ENCODE data around the gene ACSM2B. TPM values are rescaled to one million over a fixed set of nuclear protein-coding genes. Genes with fewer than 3 reads are reported as not detected.
"Not testable (repeated sequence)": the region's sequence is repeated elsewhere in the genome, so short reads cannot be mapped to it uniquely, and the experiment has no call there.

Gene ACSM2B
- total RNA-seq: not detected
- long read RNA-seq: 0 reads

- H3K9me3 ChIP-seq; H3K36me3 ChIP-seq; DNase-seq; H3K4me1 ChIP-seq; H3K27ac ChIP-seq; H3K4me3 ChIP-seq; H3K27me3 ChIP-seq (ENCODE audit: low read depth); intact Hi-C loops (cut with DNase I); ATAC-seq: not testable (repeated sequence)
Measured at GRCh38 chr16:20576145-20576544, at the start of gene ACSM2B. TSS of gene ACSM2B (minus strand) at chr16:20576367. CDS start at chr16:20564845, 11,522 bp downstream.

DNA sequence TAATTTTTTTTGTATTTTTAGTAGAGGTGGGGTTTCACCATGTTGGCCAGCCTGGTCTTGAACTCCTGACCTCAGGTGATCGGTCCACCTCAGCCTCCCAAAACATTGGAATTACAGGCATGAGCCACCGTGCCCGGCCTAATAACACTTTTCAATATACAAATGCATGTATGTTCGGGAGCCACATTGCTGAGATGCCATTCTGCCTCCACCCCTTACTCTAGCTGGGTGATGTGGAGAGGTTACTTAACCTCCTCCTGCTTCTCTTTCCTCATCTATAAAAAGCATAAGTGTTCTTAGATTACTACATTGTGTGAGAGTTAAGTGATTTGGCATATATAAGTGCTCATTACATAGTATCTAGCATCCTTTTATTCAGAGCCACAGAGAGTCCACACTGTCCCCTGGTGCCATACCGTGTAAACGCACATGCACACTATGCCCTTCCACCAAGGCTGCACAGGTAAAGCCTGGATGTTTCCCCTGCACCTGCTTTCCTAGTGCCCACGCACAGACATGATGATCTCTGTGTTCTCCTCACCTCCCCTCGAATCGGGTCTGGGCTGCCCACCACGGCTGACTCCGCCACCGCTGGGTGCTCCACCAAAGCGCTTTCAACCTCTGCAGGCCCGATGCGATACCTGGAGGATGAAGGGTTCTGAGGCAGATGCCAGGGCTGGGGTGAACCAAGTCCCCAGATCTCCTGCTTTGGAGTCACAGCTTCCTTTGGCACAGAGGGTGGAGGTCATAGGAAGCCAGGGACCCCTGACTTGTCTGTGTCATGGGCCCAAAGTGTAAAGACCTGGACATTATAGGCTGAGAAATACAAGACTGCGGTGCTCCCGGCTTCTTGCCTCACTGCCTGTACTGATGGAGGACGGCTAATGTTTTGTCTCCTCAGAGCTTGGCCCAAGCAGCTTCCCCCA, 49.0 kb upstream of the ACSM2B start:
- intact Hi-C loops (cut with DNase I): no loop called here
- no peak for DNase-seq
- TF ChIP-seq CTCF (IDR thresholded peaks at IDR 0.05): peak; percentile 26
- Histone ChIP-seq H3K4me1 (no peaks in the 10 kb centered on the region), H3K4me3 (no peak overlapping the region), H3K27me3 (ENCODE audit: low read depth) (no peaks in the 10 kb centered on the region), H3K27ac (no peak overlapping the region), H3K9me3 (no peaks in the 10 kb centered on the region), H3K36me3 (no peaks in the 10 kb centered on the region)
- peak; percentile 91 to 92 for ATAC-seq

GRCh38 chr16:20624205-20624604, 48.0 kb upstream of the ACSM2B start:
- no peak for DNase-seq
- Histone ChIP-seq H3K36me3 (no peaks in the 10 kb centered on the region), H3K27me3 (ENCODE audit: low read depth) (no peaks in the 10 kb centered on the region), H3K27ac (no peak overlapping the region), H3K4me3 (no peak overlapping the region), H3K9me3 (no peaks in the 10 kb centered on the region), H3K4me1 (no peaks in the 10 kb centered on the region)
- TF ChIP-seq CTCF (IDR thresholded peaks at IDR 0.05): no peak
- intact Hi-C loops (cut with DNase I): no loop called here
- no peak for ATAC-seq

GRCh38 chr16:20622498-20622870, 46.3 kb upstream of the ACSM2B start:
- H3K27me3 ChIP-seq (ENCODE audit: low read depth): no peaks in the 10 kb centered on the region
- no peak overlapping the region for H3K4me3 ChIP-seq
- no peaks in the 10 kb centered on the region for H3K36me3 ChIP-seq
- DNase-seq: no peak
- H3K4me1 ChIP-seq: no peaks in the 10 kb centered on the region
- ATAC-seq: no peak
- no peaks in the 10 kb centered on the region for H3K9me3 ChIP-seq
- intact Hi-C loops (cut with DNase I): no loop called here
- no peak for TF ChIP-seq CTCF (IDR thresholded peaks at IDR 0.05)
- H3K27ac ChIP-seq: no peak overlapping the region

DNA sequence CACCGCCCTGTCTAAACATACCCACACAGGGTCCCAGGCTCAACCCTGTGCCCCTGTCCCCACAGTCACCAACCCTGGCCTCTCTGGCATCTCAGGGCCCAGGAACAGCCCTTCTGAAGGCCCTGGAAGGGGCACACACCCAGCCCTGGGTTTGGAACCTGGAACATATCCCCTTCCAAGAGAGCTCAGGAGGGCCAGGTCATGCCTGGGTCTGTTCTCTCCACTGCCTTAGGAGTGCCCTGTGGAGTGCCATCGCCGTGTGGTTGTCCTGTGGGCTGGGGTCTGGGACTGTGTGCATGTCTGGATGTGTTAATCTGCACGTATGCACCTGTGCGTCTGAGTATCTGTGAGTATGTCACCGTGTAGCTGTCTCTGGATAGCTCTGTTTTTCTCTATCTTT, 45.2 kb upstream of the ACSM2B start:
- intact Hi-C loops (cut with DNase I): no loop called here
- Histone ChIP-seq H3K9me3 (no peaks in the 10 kb centered on the region), H3K27me3 (ENCODE audit: low read depth) (no peaks in the 10 kb centered on the region), H3K36me3 (no peaks in the 10 kb centered on the region), H3K4me3 (no peak overlapping the region), H3K27ac (no peak overlapping the region), H3K4me1 (no peaks in the 10 kb centered on the region)
- DNase-seq: no peak
- ATAC-seq: no peak
- TF ChIP-seq CTCF (IDR thresholded peaks at IDR 0.05): no peak

- intact Hi-C loops (cut with DNase I): no loop called here
- no peak for ATAC-seq
Measured at GRCh38 chr16:20620770-20621169, 44.6 kb upstream of the ACSM2B start.

More at GRCh38 chr16:20620770-20621169, 44.6 kb upstream of the ACSM2B start:
- no peak for DNase-seq
- Histone ChIP-seq H3K9me3 (no peaks in the 10 kb centered on the region), H3K27me3 (ENCODE audit: low read depth) (no peaks in the 10 kb centered on the region), H3K36me3 (no peaks in the 10 kb centered on the region), H3K4me3 (no peak overlapping the region), H3K27ac (no peak overlapping the region), H3K4me1 (no peaks in the 10 kb centered on the region)
- no peak for TF ChIP-seq CTCF (IDR thresholded peaks at IDR 0.05)
